ENCODE measurements around the gene RAB27A. TPM values are rescaled to one million over a fixed set of nuclear protein-coding genes. Genes with fewer than 3 reads are reported as not detected.

The RAB27A gene
- total RNA-seq, 1 experiment from 2014 or later: 5.6 TPM

DNA sequence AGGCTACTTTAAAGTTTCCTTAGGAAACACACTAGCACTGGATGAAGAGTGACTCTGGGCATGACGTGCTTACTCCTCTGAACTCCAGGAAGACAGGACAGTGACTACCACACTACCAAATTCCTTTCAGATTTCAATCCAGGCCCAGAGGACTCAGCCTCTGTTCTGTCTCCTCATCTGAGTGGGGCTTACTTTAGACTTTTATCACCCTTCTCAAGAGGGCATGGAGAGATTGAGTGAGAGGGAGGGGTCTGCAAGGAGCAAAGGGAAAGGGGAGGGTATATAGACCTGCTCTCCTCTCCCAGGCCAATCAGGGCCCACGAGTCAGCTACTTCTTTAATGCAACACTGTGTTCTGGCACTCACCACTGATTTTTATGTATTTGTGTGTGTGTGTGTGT, 63.5 kb downstream of the RAB27A start:
- DNase-seq (ENCODE audit: low read depth): no peak

DNA sequence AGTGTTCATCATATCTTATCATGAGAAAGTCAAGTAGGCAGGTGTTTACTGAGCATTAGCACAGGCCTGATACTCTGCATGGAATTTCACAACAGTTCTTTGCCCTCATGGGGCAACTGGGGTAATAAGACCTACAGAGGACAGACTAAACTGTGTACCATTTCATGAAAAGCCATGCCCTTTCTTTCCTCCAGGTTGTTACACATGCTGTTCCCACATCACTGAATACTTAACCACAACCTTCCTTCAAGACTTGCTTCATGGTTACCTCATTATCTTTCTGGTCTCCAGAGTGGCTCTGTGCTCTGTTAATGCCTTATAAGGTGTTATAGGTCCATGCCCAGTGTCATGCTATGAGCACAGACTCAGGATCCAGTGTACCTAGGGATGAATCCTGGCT, 64.7 kb downstream of the RAB27A start:
- no peak for DNase-seq (ENCODE audit: low read depth)

GRCh38 chr15:55222588-55222987, 67.0 kb downstream of the RAB27A start:
- no peak for DNase-seq (ENCODE audit: low read depth)

DNA sequence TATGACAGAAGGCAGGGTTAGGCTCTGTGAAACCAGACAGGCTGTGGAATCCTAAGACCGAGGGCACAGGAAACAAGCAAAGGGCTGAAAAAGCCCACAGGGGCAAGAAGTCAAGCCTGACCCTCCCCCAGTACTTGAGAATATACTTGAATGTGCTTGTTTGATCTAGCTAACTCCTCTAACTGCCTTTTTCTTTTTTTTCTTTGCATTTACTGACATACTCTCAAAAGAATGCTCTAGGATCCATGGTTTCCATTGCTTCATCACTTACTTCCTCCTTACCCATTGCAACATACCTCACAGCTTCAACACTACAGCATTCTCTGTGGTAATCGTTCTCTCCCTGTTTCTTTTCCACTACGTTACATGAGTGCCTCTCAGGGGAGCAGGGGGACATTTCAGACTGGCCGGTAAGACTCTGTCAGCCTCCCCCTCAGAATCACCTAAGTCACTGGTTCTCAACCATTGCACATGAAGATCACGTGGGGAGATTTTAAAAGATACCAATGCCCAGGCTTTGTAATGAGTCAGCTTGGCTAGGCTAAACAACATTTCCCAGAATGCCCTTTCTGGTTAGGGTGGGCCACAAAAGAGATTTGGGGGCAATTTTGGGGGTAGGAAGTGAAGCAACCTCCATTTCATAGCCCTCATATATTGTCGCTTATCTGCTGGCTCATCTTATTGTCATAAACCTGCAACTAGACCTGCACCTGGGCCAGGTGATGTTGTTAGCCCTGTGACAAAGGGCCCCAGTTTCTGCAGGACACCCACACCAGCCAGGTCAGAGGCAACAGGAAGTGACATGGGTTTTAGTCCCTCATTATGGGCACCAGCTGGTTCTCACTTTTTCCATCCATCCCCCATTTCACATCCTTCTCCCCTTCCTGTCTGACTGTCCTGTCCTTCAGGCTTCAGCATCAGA, 68.3 kb downstream of the RAB27A start:
- DNase-seq (ENCODE audit: low read depth): peak; percentile 83

DNA sequence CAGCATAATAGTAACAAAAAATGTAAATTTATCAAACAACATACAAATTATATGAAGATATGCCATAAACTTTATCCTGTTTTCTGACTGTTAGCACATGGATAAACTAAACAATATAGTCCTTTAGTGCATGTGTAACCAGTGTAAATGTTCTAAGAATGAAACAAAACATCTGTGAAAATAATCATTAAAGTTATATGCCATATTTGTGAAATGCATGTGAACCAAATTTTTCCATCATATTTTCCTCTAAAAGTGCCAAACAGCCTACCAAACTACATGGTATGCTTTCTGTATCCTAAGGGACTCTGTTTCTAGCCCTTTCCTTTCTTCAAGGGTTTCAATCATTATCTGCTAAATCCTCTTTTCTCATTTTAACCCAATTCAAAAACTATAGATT, 69.0 kb downstream of the RAB27A start:
- no peak for DNase-seq (ENCODE audit: low read depth)

DNA sequence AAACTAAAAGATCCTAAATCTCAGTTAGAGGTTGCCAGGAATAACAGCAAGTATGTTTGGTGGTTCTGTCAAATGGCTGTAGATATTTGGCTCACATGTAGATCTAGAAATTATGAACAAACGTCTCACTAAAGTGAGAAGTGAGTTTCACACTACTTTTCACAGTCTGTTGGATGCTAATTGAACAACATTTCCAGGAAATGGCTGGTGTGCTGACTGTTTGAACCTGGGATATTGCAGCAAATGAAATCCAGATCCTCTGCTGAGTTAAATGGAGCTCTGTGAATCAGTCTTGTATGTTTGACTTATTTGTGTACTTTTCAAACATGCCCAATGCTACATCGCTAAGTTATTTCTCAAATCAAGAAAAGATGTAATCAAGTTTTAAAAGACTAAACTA, 71.6 kb downstream of the RAB27A start:
- DNase-seq (ENCODE audit: low read depth): no peak

GRCh38 chr15:55204464-55204863, 85.1 kb downstream of the RAB27A start:
- DNase-seq (ENCODE audit: low read depth): no peak

- no peak for DNase-seq (ENCODE audit: low read depth)
These were observed 87.4 kb downstream of the RAB27A start for GRCh38 chr15:55202206-55202605.

- DNase-seq (ENCODE audit: low read depth): no peak
These were observed 90.9 kb downstream of the RAB27A start for GRCh38 chr15:55198706-55199105.

DNA sequence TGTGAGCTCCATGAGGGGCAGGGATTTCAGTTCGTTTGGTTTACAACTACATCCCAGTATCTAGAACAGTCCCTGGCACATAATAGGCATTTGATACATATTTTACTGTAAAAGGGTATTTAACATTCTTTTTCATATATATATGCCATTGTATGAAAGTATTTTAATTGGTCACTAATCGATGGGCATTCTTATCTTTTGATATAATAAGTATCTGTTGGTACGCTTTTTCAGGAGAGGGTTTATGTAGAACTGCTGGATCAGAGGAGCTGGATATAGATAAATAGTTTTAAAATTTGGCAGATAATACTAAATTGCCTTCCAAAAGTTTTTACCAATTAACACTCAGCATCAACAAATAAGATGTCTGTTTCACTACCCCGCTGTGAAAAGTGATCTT, 91.9 kb downstream of the RAB27A start:
- DNase-seq (ENCODE audit: low read depth): no peak

GRCh38 chr15:55197362-55197705, 92.3 kb downstream of the RAB27A start:
- no peak for DNase-seq (ENCODE audit: low read depth)

DNA sequence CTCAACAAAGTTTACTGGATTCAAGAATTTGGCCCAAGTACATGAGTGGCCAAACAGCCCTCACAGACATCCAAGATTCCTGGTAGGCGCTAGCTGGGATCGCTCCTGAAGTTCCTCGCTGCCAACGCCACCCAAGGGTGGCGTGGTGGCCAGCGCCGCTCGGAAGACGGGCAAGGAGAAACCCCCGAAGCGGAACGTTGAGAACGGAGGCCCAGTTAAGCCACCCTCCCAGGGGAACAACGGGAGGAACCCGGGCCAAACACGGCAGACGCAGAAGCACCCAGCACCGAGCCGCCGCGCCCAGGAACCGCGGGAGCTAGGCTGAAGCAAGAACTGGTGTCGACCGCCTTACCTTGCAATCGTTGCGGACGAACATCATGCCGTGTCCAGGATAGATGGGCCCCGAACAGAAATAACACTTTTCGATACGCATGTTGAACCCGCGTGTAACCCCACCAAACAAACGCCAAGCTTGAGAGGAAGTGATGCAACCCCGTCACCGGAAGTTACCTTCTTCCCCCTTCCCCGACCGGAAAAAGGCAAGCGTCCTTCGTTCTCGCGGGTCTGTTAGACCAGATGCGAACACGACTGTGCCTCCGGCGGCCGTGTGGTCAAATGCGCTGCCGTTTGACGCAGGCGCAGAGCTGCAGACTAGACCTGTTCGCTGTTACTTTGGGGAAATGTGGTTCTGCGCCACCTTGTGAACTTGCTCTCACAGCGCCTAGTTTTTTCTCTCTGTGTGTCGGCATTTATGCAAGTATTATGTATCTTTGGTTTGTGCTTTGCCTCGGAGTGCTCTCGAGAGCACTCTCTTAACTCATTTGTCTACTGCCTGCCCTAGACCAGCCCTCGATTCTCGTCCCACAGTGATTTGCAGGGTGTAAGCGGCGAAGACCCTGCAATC, 92.9 kb downstream of the RAB27A start, which contains the start of gene RSL24D1:
Gene RSL24D1 (minus strand): TSS at position 484 of the 904 bp plus-strand sequence. CDS start 51 bp downstream, at position 433.
- peak; percentile 98 for DNase-seq (ENCODE audit: low read depth)

DNA sequence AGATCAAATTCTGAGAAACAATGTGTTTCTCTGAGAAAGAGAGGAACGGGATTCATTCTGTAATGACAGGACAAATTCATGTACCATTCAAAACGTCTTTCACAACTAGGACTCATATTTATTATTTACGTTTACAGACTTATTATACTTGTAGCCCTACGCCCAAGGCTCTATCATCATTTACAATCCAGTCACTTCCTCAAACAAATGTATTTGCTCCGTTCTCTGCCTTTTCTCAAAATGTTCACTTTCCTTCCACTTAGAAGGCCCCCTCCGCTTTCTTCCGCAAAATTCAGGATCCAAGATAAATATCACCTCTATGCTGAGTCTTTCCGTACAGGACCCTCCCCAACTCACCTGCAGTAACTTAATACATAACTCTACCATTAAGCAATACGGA, 93.6 kb downstream of the RAB27A start:
- DNase-seq (ENCODE audit: low read depth): no peak

DNA sequence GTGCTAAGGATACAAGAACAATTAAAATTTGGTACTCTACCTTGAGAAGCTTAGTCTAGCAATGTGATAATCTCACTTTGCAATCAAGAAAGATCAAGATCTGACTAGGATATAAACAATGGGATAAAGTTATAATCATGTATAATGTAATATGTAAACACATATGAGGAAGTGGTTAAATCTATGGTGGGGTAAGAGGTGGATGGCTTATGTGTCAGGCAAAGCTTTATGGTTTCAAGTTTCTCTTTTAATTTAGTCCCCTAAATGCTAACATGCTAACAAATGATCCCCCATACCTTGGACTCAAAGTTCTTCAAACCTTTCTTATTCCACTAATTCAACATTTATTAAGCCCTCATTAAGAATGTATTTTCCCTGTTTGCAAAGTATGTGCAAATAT, 95.4 kb downstream of the RAB27A start:
- DNase-seq (ENCODE audit: low read depth): no peak

GRCh38 chr15:55186331-55186730, 103.3 kb downstream of the RAB27A start:
- no peak for DNase-seq (ENCODE audit: low read depth)

DNA sequence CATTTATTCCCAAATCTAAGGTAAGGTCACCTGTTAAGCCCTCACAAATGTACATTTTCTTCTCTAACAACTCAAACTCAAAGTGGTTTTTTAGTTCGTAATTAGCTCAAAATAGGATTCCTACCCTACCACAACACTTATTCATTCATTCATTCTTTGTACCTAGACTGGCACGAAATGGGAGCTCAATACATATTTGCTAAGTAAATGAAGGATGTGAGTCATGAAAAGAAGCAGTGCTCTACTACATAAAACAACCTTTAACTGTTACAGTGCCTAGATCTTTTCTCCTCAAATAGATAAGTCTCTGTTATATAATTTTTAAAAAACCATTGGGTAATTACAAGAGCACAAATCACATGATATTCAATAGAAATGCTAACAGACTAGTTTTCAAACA, 105.9 kb downstream of the RAB27A start:
- DNase-seq (ENCODE audit: low read depth): no peak

- no peak for DNase-seq (ENCODE audit: low read depth)
These were observed 110.5 kb downstream of the RAB27A start for GRCh38 chr15:55179141-55179540.

DNA sequence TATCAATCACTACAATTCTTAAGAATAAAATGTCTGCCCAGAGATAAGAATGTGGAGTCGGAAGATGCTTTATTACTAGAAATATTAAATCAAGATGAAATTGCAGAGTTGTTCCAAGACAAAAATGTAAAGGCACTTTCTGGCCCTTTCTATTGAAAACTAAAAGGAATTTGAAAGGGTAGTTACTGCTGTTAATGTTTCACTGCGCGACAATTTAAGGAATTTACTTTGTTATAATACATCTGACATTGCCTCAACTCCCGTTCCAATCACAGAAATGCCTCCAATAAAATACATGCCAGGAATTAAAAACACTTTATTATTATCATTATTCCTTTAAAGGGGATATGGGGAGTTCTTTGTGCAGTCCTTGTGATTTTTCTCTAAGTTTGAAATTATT, 119.3 kb downstream of the RAB27A start:
- no peak for DNase-seq (ENCODE audit: low read depth)

- DNase-seq (ENCODE audit: low read depth): peak; percentile 63
These were observed 121.2 kb downstream of the RAB27A start for GRCh38 chr15:55168350-55168974.

DNA sequence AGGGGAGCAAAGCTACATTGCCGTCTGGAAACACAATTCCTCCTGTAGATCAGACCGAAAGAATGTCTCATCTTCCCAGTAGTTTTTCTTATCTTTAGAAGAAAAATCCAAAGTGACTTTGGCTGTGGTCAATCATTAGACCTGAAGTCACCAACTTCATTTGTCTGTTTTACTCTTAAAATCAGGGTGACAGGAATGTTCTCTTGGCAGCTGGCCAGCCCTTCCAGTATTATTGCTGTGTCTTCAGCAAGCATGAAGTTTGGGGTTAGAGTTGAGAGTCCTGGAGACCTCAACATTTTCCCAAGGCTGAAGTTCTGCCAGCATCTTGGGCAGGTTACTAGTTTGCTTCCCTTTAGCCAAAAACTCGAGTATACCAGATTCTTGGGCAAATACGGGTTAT, 125.3 kb downstream of the RAB27A start:
- no peak for DNase-seq (ENCODE audit: low read depth)

Data from LHCN-M2 (cell line).